H1 (cell line): ENCODE results near the gene ATG9B. TPM values are rescaled to one million over a fixed set of nuclear protein-coding genes. Genes with fewer than 3 reads are reported as not detected.

ENCODE experiments used
- CTCF ChIA-PET: fragments of 300-600 bp; sonication (Branson Sonifier 250); formaldehyde crosslinking; loops from one replicate; lab custom pipeline; 2021; ENCODE audit not compliant: partially characterized antibody; lab: Charles Lee
- POLR2A ChIA-PET: fragments of 300-600 bp; sonication (Branson Sonifier 250); formaldehyde crosslinking; loops from one replicate; lab custom pipeline; 2021; ENCODE audit warnings: inconsistent platforms; ENCODE audit not compliant: partially characterized antibody; lab: Charles Lee
- DNase-seq, 2 experiments: peaks; one replicate each; pipeline versions ENCODE4 v3.0.0 to v3.0.0-alpha.2; 2010 to 2022; ENCODE audit warnings: low spot score in 2 of 2, low read depth in 1 of 2, mixed read lengths in 1 of 2
- FAIRE-seq: peaks from 2 replicates; lab custom pipeline; 2011; peaks lifted over from hg19 to GRCh38; lab: Jason Lieb, UNC
- H2AFZ ChIP-seq: 2 replicates; pipeline ENCODE4 v1.8.1; 2012; ENCODE audit warnings: low read length, inconsistent platforms
- H2AK5ac ChIP-seq: 2 replicates; pipeline ENCODE4 v1.6.1; 2013; ENCODE audit warnings: low read depth, low read length
- H2BK120ac ChIP-seq: replicated peaks from 2 replicates; pipeline ENCODE3; 2013; ENCODE audit warnings: low read depth, low read length, inconsistent platforms
- H2BK12ac ChIP-seq: 2 replicates; pipeline ENCODE4 v1.6.1; 2013; ENCODE audit warnings: low read depth, low read length
- H2BK15ac ChIP-seq: 2 replicates; pipeline ENCODE4 v1.6.1; 2013; ENCODE audit warnings: low read length
- H2BK20ac ChIP-seq: 2 replicates; pipeline ENCODE4 v1.6.1; 2013; ENCODE audit warnings: low read length
- H2BK5ac ChIP-seq: 2 replicates; pipeline ENCODE4 v1.6.1; 2013; ENCODE audit warnings: low read depth, low read length
- H3K14ac ChIP-seq: 2 replicates; pipeline ENCODE4 v1.6.1; 2013; ENCODE audit warnings: inconsistent platforms; ENCODE audit not compliant: insufficient read length
- H3K18ac ChIP-seq: 2 replicates; pipeline ENCODE4 v1.6.1; 2013; ENCODE audit warnings: low read length; ENCODE audit errors: extremely low read depth
- H3K23ac ChIP-seq: 2 replicates; pipeline ENCODE4 v1.6.1; 2013; ENCODE audit warnings: inconsistent platforms; ENCODE audit not compliant: insufficient read length
- H3K23me2 ChIP-seq: 2 replicates; pipeline ENCODE4 v1.6.1; 2013; ENCODE audit warnings: low read depth, low read length
- H3K27ac ChIP-seq: 2 replicates; pipeline ENCODE4 v1.6.1; 2011; ENCODE audit warnings: low read depth, low read length, inconsistent platforms
- H3K27me3 ChIP-seq, 4 experiments: replicated peaks in 1 of 4; 1 replicate in 1 of 4; 2 replicates in 3 of 4; pipeline versions ENCODE4 v1.6.1 to v1.8.1; 2011 to 2013; ENCODE audit warnings: low read length in 3 of 4, mild to moderate bottlenecking in 3 of 4, inconsistent platforms in 2 of 4, mixed read lengths in 2 of 4, moderate library complexity in 1 of 4; ENCODE audit not compliant: control insufficient read depth in 3 of 4, insufficient read depth in 3 of 4; ENCODE audit errors: extremely low read depth in 1 of 4
- H3K36me3 ChIP-seq, 4 experiments: 2 replicates each; pipeline versions ENCODE4 v1.6.1 to v1.8.1; 2011 to 2013; ENCODE audit warnings: mild to moderate bottlenecking in 4 of 4, low read length in 3 of 4, moderate library complexity in 2 of 4, control low read depth in 1 of 4, inconsistent platforms in 1 of 4; ENCODE audit not compliant: insufficient read depth in 4 of 4, control insufficient read depth in 2 of 4
- H3K4ac ChIP-seq: replicated peaks from 2 replicates; pipeline ENCODE3; 2013; ENCODE audit warnings: low read length, low read depth, mixed read lengths, inconsistent platforms; ENCODE audit not compliant: insufficient read length
- H3K4me1 ChIP-seq, 4 experiments: replicated peaks in 1 of 4; 1 replicate in 1 of 4; 2 replicates in 3 of 4; pipeline versions ENCODE4 v1.6.1 to v1.8.1; 2011 to 2013; ENCODE audit warnings: low read length in 3 of 4, inconsistent platforms in 2 of 4, mixed read lengths in 1 of 4; ENCODE audit not compliant: insufficient read depth in 4 of 4, control insufficient read depth in 3 of 4
- H3K4me2 ChIP-seq, 2 experiments: 2 replicates each; pipeline versions ENCODE4 v1.6.1 to v1.8.1; 2011 to 2013; ENCODE audit warnings: low read depth in 2 of 2, low read length in 2 of 2, control low read depth in 1 of 2, inconsistent platforms in 1 of 2, mild to moderate bottlenecking in 1 of 2; ENCODE audit not compliant: insufficient read depth in 1 of 2
- H3K4me3 ChIP-seq, 4 experiments: fragments of 200-600, 300-600 bp in 1 of 4; sonication (generic), shearing (Covaris generic), sonication (Bioruptor Twin) in 1 of 4; 2 replicates each; pipeline versions ENCODE4 v1.5.1 to v1.8.1; 2011 to 2016; ENCODE audit warnings: low read length in 4 of 4, low read depth in 3 of 4, control low read depth in 2 of 4, inconsistent platforms in 2 of 4, mild to moderate bottlenecking in 2 of 4, mixed read lengths in 1 of 4, moderate library complexity in 1 of 4; ENCODE audit not compliant: insufficient read depth in 2 of 4; ENCODE audit errors: extremely low read depth in 1 of 4
- H3K56ac ChIP-seq: replicated peaks from 2 replicates; pipeline ENCODE3; 2013; ENCODE audit warnings: low read depth, mild to moderate bottlenecking, mixed read lengths, low read length, inconsistent platforms; ENCODE audit not compliant: insufficient read length
- H3K79me1 ChIP-seq: 2 replicates; pipeline ENCODE4 v1.6.1; 2013; ENCODE audit warnings: low read depth, low read length, control low read depth
- H3K79me2 ChIP-seq, 2 experiments: 2 replicates each; pipeline versions ENCODE4 v1.6.1 to v1.8.1; 2012 to 2013; ENCODE audit warnings: low read length in 2 of 2, mild to moderate bottlenecking in 2 of 2, inconsistent platforms in 1 of 2; ENCODE audit not compliant: insufficient read depth in 2 of 2, control insufficient read depth in 1 of 2
- H3K9ac ChIP-seq, 4 experiments: replicated peaks in 1 of 4; 1 replicate in 1 of 4; 2 replicates in 3 of 4; pipeline versions ENCODE4 v1.6.1 to v1.8.1; 2011 to 2013; ENCODE audit warnings: low read depth in 3 of 4, low read length in 3 of 4, control low read depth in 2 of 4, mild to moderate bottlenecking in 2 of 4, moderate library complexity in 2 of 4, inconsistent platforms in 1 of 4; ENCODE audit errors: extremely low read depth in 1 of 4
- H3K9me3 ChIP-seq, 2 experiments: 2 replicates each; pipeline versions ENCODE4 v1.6.1 to v1.8.1; 2012 to 2013; ENCODE audit warnings: mild to moderate bottlenecking in 2 of 2, moderate library complexity in 2 of 2, control low read depth in 1 of 2, inconsistent platforms in 1 of 2, low read depth in 1 of 2, low read length in 1 of 2, mixed read lengths in 1 of 2; ENCODE audit not compliant: insufficient read depth in 2 of 2
- H4K20me1 ChIP-seq, 2 experiments: replicated peaks in 1 of 2; 2 replicates each; pipeline versions ENCODE3 to v1.8.1; 2011 to 2013; ENCODE audit warnings: inconsistent platforms in 2 of 2, low read length in 2 of 2, mild to moderate bottlenecking in 1 of 2; ENCODE audit not compliant: insufficient read depth in 2 of 2, control insufficient read depth in 1 of 2
- H4K5ac ChIP-seq: 2 replicates; pipeline ENCODE4 v1.6.1; 2013; ENCODE audit warnings: low read length, low read depth, mixed read lengths, inconsistent platforms; ENCODE audit not compliant: insufficient read length
- H4K8ac ChIP-seq: 2 replicates; pipeline ENCODE4 v1.8.0; 2013; ENCODE audit warnings: mild to moderate bottlenecking, moderate library complexity, low read length, inconsistent platforms; ENCODE audit not compliant: insufficient read depth; ENCODE audit errors: extremely low read depth
- H4K91ac ChIP-seq: replicated peaks from 2 replicates; pipeline ENCODE3; 2013; ENCODE audit warnings: low read length, mixed read lengths, inconsistent platforms; ENCODE audit not compliant: insufficient read length
- BACH1 ChIP-seq: IDR thresholded peaks from 2 replicates; pipeline ENCODE4 v1.6.1; 2012; ENCODE audit warnings: low read length, improper control_type of control experiment
- BRCA1 ChIP-seq: IDR thresholded peaks from 2 replicates; pipeline ENCODE4 v1.6.1; 2012; ENCODE audit warnings: low read depth, low read length, improper control_type of control experiment
- HDAC6 ChIP-seq: IDR thresholded peaks from one replicate; pipeline ENCODE4 v1.7.1; 2012; ENCODE audit warnings: low read depth, mild to moderate bottlenecking, inconsistent platforms, low read length, moderate library complexity
- JUND ChIP-seq: IDR thresholded peaks from 2 replicates; pipeline ENCODE4 v1.6.1; 2011; ENCODE audit warnings: mild to moderate bottlenecking, improper control_type of control experiment, low read length
- KDM5A ChIP-seq: fragments of 200-600 bp; IDR thresholded peaks from 2 replicates; pipeline ENCODE4 v1.7.1; 2012; ENCODE audit warnings: mild to moderate bottlenecking, low read length, inconsistent platforms, mixed read lengths
- RFX5 ChIP-seq: IDR thresholded peaks from 2 replicates; pipeline ENCODE4 v1.6.1; 2011; ENCODE audit warnings: low read depth, low read length, improper control_type of control experiment, borderline replicate concordance
- SAP30 ChIP-seq: fragments of 300-600 bp; sonication (generic); IDR thresholded peaks from 2 replicates; pipeline ENCODE4 v1.7.1; 2012; ENCODE audit warnings: low read length, moderate library complexity, mild to moderate bottlenecking, inconsistent platforms; ENCODE audit not compliant: insufficient read depth, insufficient replicate concordance
- SIN3A ChIP-seq, 2 experiments: IDR thresholded peaks in 1 of 2; conservative IDR thresholded peaks in 1 of 2; 2 replicates each; pipeline ENCODE4 v1.6.1; 2011 to 2012; ENCODE audit warnings: low read length in 2 of 2, improper control_type of control experiment in 1 of 2, low read depth in 1 of 2, mild to moderate bottlenecking in 1 of 2
- SIX5 ChIP-seq: IDR thresholded peaks from 2 replicates; pipeline ENCODE4 v1.6.1; 2011; ENCODE audit warnings: mild to moderate bottlenecking, low read depth, low read length
- SP4 ChIP-seq: IDR thresholded peaks from 2 replicates; pipeline ENCODE4 v1.6.1; 2012; ENCODE audit warnings: low read length, inconsistent platforms
- SRF ChIP-seq: IDR thresholded peaks from 2 replicates; pipeline ENCODE4 v1.6.1; 2011; ENCODE audit warnings: mild to moderate bottlenecking, low read depth, low read length, moderate library complexity
- SUZ12 ChIP-seq: fragments of 200-600 bp; sonication (generic); IDR thresholded peaks from 2 replicates; pipeline ENCODE4 v1.6.1; 2012; ENCODE audit warnings: mild to moderate bottlenecking, inconsistent platforms, low read length, moderate library complexity, mixed read lengths
- WGBS, 2 experiments: shearing (Covaris generic) in 1 of 2; methylation state at CpG; one replicate each; pipeline versions ENCODE4 v1.1.6 to v1.1.7; 2013 to 2015; ENCODE audit warnings: low lambda C conversion rate in 2 of 2, mixed read lengths in 2 of 2, inconsistent platforms in 1 of 2, low coverage in 1 of 2, missing lambda C conversion rate in 1 of 2; ENCODE audit not compliant: insufficient replicate concordance in 2 of 2, insufficient coverage in 1 of 2, insufficient read length in 1 of 2; ENCODE audit errors: extremely low coverage in 1 of 2, missing lambda C conversion rate in 1 of 2; 5-methylcytosine and 5-hydroxymethylcytosine counted together
- polyA plus RNA-seq, 7 experiments: library from polyadenylated mRNA; depleted of rRNA in 3 of 7; stranded (reverse) in 5 of 7; unstranded in 2 of 7; fragments of >200 nt in 5 of 7; fragments of 200-250 nt in 2 of 7; gene quantifications; 1 replicate in 5 of 7; 2 replicates in 1 of 7; 4 replicates in 1 of 7; pipeline versions ENCODE4 v1.2.1 to v1.2.3, GENCODE V29; 2011 to 2013; ENCODE audit warnings: missing spikeins in 2 of 7, mixed read lengths in 2 of 7
- total RNA-seq: library from RNA; stranded (reverse); fragmentation: NEBNext Ultra II Directional; extraction: Animal tissue kit (Norgen Biotek cat#: 25700); gene quantifications from 2 replicates; pipeline ENCODE4 v1.2.1, GENCODE V29; 2021
- TF ChIP-seq, protein P1 (sequence below): IDR thresholded peaks from 2 replicates; pipeline ENCODE4 v1.6.1; 2012; ENCODE audit warnings: low read length, inconsistent platforms

Gene ATG9B
- total and polyA plus RNA-seq, 2 of the 8 experiments (the other 6 are each of a cell fraction or from before 2014, with no cell fraction given), result 1.4 to 2.3 TPM

DNA sequence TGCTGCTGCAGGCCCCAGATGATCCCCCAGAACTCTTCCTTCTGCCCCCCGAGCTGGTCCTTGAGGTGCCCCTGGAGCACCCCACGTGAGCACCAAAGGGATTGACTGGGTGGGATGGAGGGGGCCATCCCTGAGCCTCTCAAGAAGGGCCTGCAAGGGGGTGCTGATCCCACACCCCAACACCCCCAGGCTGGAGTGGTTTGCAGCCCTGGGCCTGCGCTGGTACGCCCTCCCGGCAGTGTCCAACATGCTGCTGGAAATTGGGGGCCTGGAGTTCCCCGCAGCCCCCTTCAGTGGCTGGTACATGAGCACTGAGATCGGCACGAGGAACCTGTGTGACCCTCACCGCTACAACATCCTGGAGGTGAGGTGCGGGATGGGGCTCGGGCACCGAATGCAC is 25.3 kb downstream of the ATG9B start:
- Histone ChIP-seq H3K79me1 (no peaks in the 10 kb centered on the region), H3K14ac (no peak overlapping the region), H3K9me3 (no peaks in the 10 kb centered on the region), H3K27me3 (no peaks in the 10 kb centered on the region), H3K4me3 (no peak overlapping the region), H3K4ac (no peak overlapping the region), H2BK12ac (no peak overlapping the region), H3K23me2 (peaks cover 6% of the 10 kb centered on the region; the same call in 1 of the 2 replicates), H4K91ac (no peak overlapping the region), H2AK5ac (no peak overlapping the region), H2AFZ (no peak overlapping the region), H3K36me3 (no peaks in the 10 kb centered on the region), H2BK120ac (no peak overlapping the region), H4K8ac (peak overlapping the region; percentile 25; the same call in 1 of the 2 replicates), H2BK15ac (no peak overlapping the region), H3K9ac (no peak overlapping the region), H3K4me1 (peaks cover 0 to 15% (median 5%) of the 10 kb centered on the region in 4 experiments; a peak in 5 of 7 replicates), H3K27ac (no peak overlapping the region), H3K4me2 (no peak overlapping the region), H3K79me2 (no peaks in the 10 kb centered on the region), H3K56ac (no peak overlapping the region), H4K5ac (no peak overlapping the region), H4K20me1 (no peaks in the 10 kb centered on the region), H3K18ac (no peak overlapping the region), H3K23ac (no peak overlapping the region), H2BK5ac (no peak overlapping the region), H2BK20ac (no peak overlapping the region)
- DNase-seq, result no peak
- ChIA-PET POLR2A (no interaction called here), CTCF (interaction anchor here (1.5 to 5.7 kb wide), 3 partner anchors 10 to 34 kb away, joined by 5 to 56 read pairs (median 10); no protein-coding TSS in a partner anchor)
- no peak for FAIRE-seq
- WGBS, 2 experiments, result 88% methylated on average over 10 of the region's 12 CpGs; no CpG with 5 or more reads in 1 of the 2 experiments
- TF ChIP-seq SAP30 (no peak), SIN3A (conservative IDR thresholded peaks at IDR 0.05 in 1 of 2, IDR thresholded peaks at IDR 0.05 in 1 of 2; ENCODE audit: low read depth in 1 of 2, low read length in 2 of 2) (no peak), BRCA1 (no peak), SRF (no peak), HDAC6 (no peak), SP4 (no peak), KDM5A (no peak), RFX5 (no peak), BACH1 (no peak), SUZ12 (no peak), SIX5 (no peak), JUND (no peak)
- TF ChIP-seq, protein P1, sequence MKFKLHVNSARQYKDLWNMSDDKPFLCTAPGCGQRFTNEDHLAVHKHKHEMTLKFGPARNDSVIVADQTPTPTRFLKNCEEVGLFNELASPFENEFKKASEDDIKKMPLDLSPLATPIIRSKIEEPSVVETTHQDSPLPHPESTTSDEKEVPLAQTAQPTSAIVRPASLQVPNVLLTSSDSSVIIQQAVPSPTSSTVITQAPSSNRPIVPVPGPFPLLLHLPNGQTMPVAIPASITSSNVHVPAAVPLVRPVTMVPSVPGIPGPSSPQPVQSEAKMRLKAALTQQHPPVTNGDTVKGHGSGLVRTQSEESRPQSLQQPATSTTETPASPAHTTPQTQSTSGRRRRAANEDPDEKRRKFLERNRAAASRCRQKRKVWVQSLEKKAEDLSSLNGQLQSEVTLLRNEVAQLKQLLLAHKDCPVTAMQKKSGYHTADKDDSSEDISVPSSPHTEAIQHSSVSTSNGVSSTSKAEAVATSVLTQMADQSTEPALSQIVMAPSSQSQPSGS, result no peak
